Breast epithelium (tissue), 3 donors: ENCODE data around the gene ZNF785.

Source experiments
- CTCF ChIP-seq, 3 donors: fragments of 450-650 bp; IDR thresholded peaks; one replicate each; pipeline ENCODE4 v1.5.1; 2016 to 2017; ENCODE audit warnings: antibody characterized with exemption in 3 of 3, mild to moderate bottlenecking in 3 of 3, moderate library complexity in 3 of 3
- POLR2A ChIP-seq: fragments of 450-650 bp; IDR thresholded peaks from one replicate; pipeline ENCODE4 v1.6.1; 2016; ENCODE audit warnings: antibody characterized with exemption, mild to moderate bottlenecking, moderate library complexity
- POLR2AphosphoS5 ChIP-seq, 3 donors: sonication (generic); formaldehyde crosslinking; IDR thresholded peaks; one replicate each; pipeline ENCODE4 v1.6.1; 2017; ENCODE audit warnings: antibody characterized with exemption in 3 of 3

GRCh38 chr16:30546115-30546514 lies 39.4 kb downstream of the ZNF785 start:
- no peak for TF ChIP-seq POLR2A
- TF ChIP-seq POLR2AphosphoS5 (IDR thresholded peaks at IDR 0.05): no peak
- TF ChIP-seq CTCF (IDR thresholded peaks at IDR 0.05): no peak
